ENCODE results near the gene MAOB. TPM values are rescaled to one million over a fixed set of nuclear protein-coding genes. Genes with fewer than 3 reads are reported as not detected.
"Not testable (repeated sequence)": the region's sequence is repeated elsewhere in the genome, so short reads cannot be mapped to it uniquely, and the experiment has no call there.

Gene MAOB
- polyA plus RNA-seq, 3 donors = 7.2 to 111 (median 37.9) TPM

GRCh38 chrX:43728002-43728401 is 154.2 kb downstream of the MAOB start:
- no peak overlapping the region for H3K27ac ChIP-seq (ENCODE audit: low read depth, low read length)
- 64 to 73% (median 64%) methylated on average over 5 of the region's 5 CpGs for WGBS, 3 donors

- WGBS, 3 donors = 79 to 91% (median 89%) methylated on average over 6 of the region's 6 CpGs
- not testable (repeated sequence) for H3K27ac ChIP-seq (ENCODE audit: low read depth, low read length)
Measured at GRCh38 chrX:43727254-43727653, 155.0 kb downstream of the MAOB start.

- not testable (repeated sequence) for H3K27ac ChIP-seq (ENCODE audit: low read depth, low read length)
- 74 to 89% (median 78%) methylated on average over 5 of the region's 5 CpGs for WGBS, 3 donors
Measured at GRCh38 chrX:43725227-43725626, 157.0 kb downstream of the MAOB start.

GRCh38 chrX:43720961-43721360 is 161.3 kb downstream of the MAOB start:
- H3K27ac ChIP-seq (ENCODE audit: low read depth, low read length) = no peak overlapping the region
- 73 to 88% (median 80%) methylated on average over 1 of the region's 1 CpG for WGBS, 3 donors

GRCh38 chrX:43720082-43720481 is 162.2 kb downstream of the MAOB start:
- 66 to 83% (median 72%) methylated on average over 3 of the region's 3 CpGs for WGBS, 3 donors
- H3K27ac ChIP-seq (ENCODE audit: low read depth, low read length) = no peak overlapping the region

- 53 to 77% methylated on average over 1 of the region's 1 CpG; no CpG with 5 or more reads in 1 of the 3 donors for WGBS, 3 donors
- no peak overlapping the region for H3K27ac ChIP-seq (ENCODE audit: low read depth, low read length)
Measured at GRCh38 chrX:43718956-43719355, 163.3 kb downstream of the MAOB start.

GRCh38 chrX:43718546-43718945 is 163.7 kb downstream of the MAOB start:
- no peak overlapping the region for H3K27ac ChIP-seq (ENCODE audit: low read depth, low read length)
- 71 to 91% (median 91%) methylated on average over 6 of the region's 6 CpGs for WGBS, 3 donors

GRCh38 chrX:43718081-43718480 is 164.2 kb downstream of the MAOB start:
- H3K27ac ChIP-seq (ENCODE audit: low read depth, low read length) = no peak overlapping the region
- 95 to 100% (median 95%) methylated on average over 1 of the region's 1 CpG for WGBS, 3 donors

GRCh38 chrX:43717161-43717560 is 165.1 kb downstream of the MAOB start:
- WGBS, 3 donors = 92 to 100% (median 95%) methylated on average over 1 of the region's 1 CpG
- H3K27ac ChIP-seq (ENCODE audit: low read depth, low read length) = no peak overlapping the region

- 84 to 94% (median 94%) methylated on average over 1 of the region's 1 CpG for WGBS, 3 donors
Measured at GRCh38 chrX:43716696-43717095, 165.6 kb downstream of the MAOB start.

More at GRCh38 chrX:43716696-43717095, 165.6 kb downstream of the MAOB start:
- H3K27ac ChIP-seq (ENCODE audit: low read depth, low read length) = no peak overlapping the region

Other genes starting within 250 kb of the MAOB start
- 100 to 1,000 TPM in 2 of 3 donors, 10 to 100 TPM in 1; 72.1 to 210 (median 121) TPM for gene MAOA, start 226.2 kb downstream of the MAOB start, polyA plus RNA-seq
- under 1 TPM in 1 of 3 donors, not detected in 2; 0.03 TPM for gene NDP, start 90.9 kb upstream of the MAOB start, polyA plus RNA-seq